ENCODE data around the gene JDP2. TPM values are rescaled to one million over a fixed set of nuclear protein-coding genes. Genes with fewer than 3 reads are reported as not detected.
"Not testable (repeated sequence)": the region's sequence is repeated elsewhere in the genome, so short reads cannot be mapped to it uniquely, and the experiment has no call there.

Gene JDP2, protein sequence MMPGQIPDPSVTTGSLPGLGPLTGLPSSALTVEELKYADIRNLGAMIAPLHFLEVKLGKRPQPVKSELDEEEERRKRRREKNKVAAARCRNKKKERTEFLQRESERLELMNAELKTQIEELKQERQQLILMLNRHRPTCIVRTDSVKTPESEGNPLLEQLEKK
- 46.9 TPM for polyA plus RNA-seq (ENCODE audit: insufficient read length)

- DNase-seq = peak; percentile 94
Observed at GRCh38 chr14:75427482-75428229, at the start of gene JDP2. TSS of gene JDP2 (plus strand) at chr14:75428022. CDS start at chr14:75437921, 9,899 bp downstream.

- DNase-seq = no peak
Observed at GRCh38 chr14:75379246-75379929, 48.4 kb upstream of the JDP2 start.

DNA sequence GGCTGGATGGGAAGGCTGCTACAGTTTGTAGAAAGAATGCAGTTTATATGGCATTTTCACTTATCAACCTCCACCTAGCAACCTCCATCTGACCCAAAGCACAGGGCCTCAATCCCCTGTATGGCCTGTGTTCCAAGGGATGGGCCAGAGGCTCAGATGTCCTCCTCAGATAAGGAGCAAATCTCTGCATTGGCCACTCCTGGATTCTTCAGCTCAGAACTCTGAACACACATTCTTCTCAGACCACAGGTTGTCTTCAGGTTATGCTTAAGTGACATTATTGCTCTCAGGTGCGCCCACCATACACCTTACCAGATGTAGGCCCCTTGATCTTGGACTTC is 47.9 kb upstream of the JDP2 start:
- no peak for DNase-seq

- DNase-seq = no peak
Observed at GRCh38 chr14:75380656-75381055, 47.2 kb upstream of the JDP2 start.

DNA sequence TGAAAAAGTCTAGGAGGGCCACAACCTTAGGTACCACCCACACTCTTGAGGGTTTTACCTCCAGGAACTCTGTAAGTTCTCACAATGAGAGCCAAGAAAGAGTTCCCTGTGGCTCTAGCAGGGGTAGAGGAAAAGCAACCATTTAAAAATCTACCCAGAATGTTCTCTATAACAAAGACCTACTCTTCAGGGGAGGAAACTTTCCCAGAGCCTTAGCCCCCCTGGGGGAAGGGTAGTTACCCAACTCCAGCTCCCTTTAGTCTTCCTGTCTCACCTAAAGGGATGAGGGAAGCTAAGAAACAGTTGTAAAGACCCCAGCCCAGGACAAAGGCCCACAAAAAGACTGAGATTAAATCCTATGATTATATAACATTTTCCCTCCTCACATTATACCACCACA is 46.2 kb upstream of the JDP2 start:
- DNase-seq = no peak

DNA sequence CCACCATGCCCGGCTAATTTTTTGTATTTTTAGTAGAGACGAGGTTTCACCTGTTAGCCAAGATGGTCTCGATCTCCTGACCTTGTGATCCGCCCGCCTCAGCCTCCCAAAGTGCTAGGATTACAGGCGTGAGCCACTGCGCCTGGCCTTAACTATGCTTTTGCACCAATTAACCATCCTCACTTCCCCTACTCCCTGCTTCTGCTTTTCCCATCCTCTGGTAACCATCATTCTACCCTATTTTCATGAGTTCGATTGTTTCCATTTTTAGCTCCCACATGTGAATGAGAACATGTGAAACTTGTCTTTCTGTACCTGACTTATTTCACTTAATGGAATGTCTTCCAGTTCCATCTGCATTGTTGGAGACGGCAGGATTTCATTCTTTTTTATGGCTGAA is 44.6 kb upstream of the JDP2 start:
- not testable (repeated sequence) for DNase-seq

- no peak for DNase-seq
Observed at GRCh38 chr14:75383721-75384120, 44.1 kb upstream of the JDP2 start.

GRCh38 chr14:75389679-75390078 is 38.1 kb upstream of the JDP2 start:
- DNase-seq = no peak

DNA sequence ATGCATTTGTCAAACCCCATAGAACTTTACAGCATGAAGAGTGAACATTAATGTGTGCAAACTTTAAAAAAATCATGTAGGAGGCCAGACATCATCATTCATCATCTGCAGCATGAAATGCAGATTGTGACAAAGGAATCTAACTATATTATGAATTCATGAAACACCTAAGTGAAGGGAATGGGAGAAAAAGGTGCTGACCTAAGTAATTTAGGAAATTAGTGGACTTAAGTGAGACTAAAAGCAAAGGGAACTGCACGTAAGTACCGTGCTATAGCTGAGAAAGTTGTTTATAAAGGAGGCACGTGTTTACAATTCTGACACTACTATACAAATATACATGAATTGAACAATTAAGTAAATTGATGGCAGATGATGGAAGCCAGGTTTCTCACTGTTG is 37.6 kb upstream of the JDP2 start:
- no peak for DNase-seq

GRCh38 chr14:75391953-75392352 is 35.9 kb upstream of the JDP2 start:
- DNase-seq = no peak

DNA sequence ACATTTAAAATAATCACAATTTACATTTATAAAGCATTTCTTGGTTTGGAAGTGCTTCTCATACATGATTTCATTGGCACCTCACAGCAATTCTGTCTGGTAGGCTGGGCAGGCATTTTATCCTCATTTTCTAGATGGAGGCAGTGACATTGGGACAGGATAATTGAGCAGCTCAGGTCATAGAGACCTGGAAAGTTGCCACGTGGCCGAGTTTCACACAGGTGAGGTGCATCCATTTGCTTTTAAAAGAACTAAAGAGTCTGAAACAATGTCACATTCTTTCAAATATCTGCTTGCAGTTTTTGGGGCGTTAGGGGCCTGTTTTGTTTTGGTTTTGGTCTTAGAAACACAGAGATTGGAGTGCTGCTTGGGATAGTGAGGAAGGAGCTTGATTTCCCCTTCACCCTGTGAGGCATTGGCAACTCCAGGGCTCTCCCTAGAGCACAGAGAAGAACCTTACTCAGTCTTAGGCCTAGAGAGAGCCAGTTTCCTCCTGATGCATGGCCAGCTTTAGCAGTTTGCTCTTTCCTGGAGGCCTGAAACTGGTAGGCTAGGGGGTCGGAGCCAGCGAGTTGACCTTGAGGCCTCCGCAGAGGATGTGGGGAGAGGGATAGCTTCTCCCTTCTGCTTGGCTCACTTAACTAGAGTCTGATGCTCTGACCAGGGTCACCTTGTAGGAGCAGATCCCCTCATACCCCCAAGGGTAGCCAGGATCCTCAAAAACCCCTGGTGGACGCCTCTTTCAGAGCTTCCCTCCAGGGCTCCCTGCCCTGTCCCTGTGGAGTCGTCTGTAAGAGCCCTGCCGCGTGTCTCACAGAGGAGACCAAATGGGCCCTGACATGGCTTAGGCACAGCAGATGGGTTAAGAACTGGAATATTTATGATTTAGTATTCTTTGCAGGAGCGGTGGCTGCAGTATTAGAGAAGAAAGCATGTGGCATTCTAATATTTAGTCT is 34.9 kb upstream of the JDP2 start:
- DNase-seq = no peak

DNA sequence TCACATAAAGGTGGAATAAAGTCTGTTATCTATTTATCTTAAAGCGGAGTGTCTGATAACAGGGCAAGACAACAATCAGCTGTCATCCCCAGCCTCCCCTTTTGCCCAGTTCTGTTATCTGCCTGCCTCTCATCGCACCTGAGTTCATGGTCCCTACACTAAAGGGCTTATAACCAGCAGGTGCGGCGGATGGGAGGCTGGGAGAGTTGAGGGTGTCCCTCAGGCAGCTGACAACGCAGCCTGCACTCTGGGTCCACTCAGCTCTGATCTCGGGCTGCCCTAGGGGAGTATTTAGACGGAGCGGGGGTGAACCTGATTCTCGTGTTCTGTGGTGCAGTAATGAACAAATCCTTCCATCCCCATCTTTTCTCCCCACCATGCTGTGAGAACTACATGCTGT is 34.0 kb upstream of the JDP2 start:
- DNase-seq = no peak

DNA sequence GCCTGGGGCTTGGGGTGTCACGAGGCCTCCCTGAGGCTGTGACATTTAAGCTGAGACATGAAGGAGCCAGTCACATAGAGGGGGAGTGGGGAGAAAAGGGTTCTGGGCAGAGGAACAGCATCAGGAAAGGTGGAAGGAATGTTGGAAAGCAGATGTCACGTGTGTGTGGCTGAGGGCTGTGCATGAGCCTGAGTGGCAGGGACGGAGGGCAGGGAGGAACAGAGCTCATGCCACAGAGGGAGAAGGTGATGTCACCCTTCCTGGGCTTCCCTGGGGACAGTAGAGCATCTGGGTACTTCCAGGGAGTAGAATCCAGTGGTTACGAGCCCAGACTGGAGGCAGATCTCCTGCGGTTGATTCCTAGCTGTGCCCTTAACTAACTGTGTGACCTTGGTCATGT is 32.0 kb upstream of the JDP2 start:
- no peak for DNase-seq

GRCh38 chr14:75399321-75399720 is 28.5 kb upstream of the JDP2 start:
- no peak for DNase-seq

- DNase-seq = peak; percentile 63
Observed at GRCh38 chr14:75399843-75400775, 27.7 kb upstream of the JDP2 start.

DNA sequence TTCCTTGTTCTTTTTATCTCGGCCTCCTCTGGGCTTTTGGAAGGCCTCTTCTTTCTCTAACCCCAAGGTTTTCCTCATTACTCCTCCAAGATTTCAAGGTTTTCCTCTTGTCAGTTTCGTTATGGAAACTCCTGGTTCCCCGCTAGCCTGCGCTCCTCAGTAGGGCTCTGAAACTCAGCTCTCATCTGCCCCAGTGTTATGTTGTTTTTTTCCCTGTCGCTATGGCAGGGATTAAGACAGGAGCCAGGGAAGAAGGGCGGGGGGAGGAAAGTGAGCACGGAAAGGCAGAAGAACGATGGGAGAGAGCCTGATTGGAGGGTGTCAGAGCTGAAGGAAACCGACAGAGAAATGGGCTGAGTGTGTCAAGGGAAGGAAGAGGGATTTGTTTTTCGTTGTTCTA is 26.5 kb upstream of the JDP2 start:
- DNase-seq = peak; percentile 91

GRCh38 chr14:75402867-75403413 is 24.9 kb upstream of the JDP2 start:
- no peak for DNase-seq

- DNase-seq = no peak
Observed at GRCh38 chr14:75404847-75405246, 23.0 kb upstream of the JDP2 start.

DNA sequence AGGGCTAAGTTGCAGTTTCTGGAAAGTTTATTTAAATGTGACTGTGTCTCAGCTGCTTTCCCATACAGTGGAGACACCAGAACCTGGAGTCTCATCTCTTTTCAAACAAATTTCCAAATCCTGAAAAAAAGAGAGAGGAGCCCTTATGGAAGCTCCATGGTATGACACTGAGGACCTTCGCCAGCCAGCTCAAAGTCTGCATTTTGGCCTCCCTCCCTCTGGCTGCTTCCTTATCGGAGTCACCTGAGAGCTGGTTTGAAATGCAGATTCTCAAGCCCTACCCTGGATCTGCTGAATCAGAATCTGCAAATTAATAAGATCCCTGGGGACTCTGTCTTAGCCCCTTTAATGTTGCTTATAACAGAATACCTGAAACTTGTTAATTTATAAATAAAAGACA is 21.7 kb upstream of the JDP2 start:
- DNase-seq = no peak

GRCh38 chr14:75406856-75407255 is 21.0 kb upstream of the JDP2 start:
- DNase-seq = no peak
